Measurements from ENCODE around the gene XPR1. TPM values are rescaled to one million over a fixed set of nuclear protein-coding genes. Genes with fewer than 3 reads are reported as not detected.

The XPR1 gene
- total RNA-seq, result 10 to 100 TPM; 10.6 to 25.3 (median 15.2) TPM
- 1 to 10 TPM; 3.4 to 7.5 TPM for polyA plus RNA-seq

DNA sequence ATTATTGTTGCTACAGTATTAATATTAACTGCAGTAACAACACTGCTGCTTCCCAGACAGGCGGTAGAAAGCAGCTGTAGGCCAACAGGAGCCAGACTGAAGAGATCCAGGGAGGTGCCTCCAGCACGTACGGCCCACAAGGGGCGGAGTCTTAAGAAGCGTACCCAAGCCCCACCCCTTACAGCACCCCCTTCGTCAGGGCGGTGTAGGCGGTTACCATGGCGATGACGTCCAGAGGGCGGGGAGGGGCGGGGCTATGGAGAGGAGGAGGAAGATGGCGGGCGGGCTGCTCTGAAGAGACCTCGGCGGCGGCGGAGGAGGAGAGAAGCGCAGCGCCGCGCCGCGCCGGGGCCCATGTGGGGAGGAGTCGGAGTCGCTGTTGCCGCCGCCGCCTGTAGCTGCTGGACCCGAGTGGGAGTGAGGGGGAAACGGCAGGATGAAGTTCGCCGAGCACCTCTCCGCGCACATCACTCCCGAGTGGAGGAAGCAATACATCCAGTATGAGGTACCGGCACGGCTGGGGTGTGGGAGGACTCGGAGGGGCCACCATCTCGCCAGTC, at the start of gene XPR1:
XPR1 (plus strand) TSS at position 257 of the 560 bp plus-strand sequence; CDS start at position 437, 180 bp downstream.
- peak within 1 kb of the TSS; percentile 84 to 97 (median 91) for H3K4me3 ChIP-seq
- 0% methylated on average over 36 to 41 of the region's 41 CpGs for WGBS, 2 donors

DNA sequence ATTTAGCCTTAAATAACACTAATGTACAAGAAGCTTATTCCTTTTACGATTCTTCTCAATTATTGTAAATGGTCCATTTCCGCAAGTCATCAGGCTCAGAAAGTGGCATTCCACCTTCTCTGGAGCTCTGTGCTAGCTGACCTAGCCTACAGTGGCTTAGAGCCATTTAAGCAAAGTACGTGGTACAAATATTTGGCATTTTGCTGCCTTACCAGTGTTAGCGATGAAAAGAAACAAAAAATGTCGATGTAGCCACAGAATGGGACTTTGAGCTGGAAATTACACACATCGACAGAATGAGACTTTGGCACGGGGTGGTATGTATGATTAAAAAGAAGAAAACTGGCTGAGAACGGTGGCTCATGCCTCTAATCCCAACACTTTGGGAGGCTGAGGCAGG, 47.0 kb upstream of the XPR1 start:
- Histone ChIP-seq H3K9me3 (no peaks in the 10 kb centered on the region), H3K36me3 (no peaks in the 10 kb centered on the region), H3K4me3 (no peak overlapping the region), H3K27ac (peak overlapping the region in 2 of 4 donors; percentile 65 to 74), H3K4me1 (peaks cover 15 to 41% (median 39%) of the 10 kb centered on the region in 3 donors), H3K27me3 (no peaks in the 10 kb centered on the region)
- FAIRE-seq (no peak), ATAC-seq (no peak), DNase-seq (no peak)
- WGBS, 2 donors, result 94% methylated on average over 8 of the region's 8 CpGs
- TF ChIP-seq, protein P1, sequence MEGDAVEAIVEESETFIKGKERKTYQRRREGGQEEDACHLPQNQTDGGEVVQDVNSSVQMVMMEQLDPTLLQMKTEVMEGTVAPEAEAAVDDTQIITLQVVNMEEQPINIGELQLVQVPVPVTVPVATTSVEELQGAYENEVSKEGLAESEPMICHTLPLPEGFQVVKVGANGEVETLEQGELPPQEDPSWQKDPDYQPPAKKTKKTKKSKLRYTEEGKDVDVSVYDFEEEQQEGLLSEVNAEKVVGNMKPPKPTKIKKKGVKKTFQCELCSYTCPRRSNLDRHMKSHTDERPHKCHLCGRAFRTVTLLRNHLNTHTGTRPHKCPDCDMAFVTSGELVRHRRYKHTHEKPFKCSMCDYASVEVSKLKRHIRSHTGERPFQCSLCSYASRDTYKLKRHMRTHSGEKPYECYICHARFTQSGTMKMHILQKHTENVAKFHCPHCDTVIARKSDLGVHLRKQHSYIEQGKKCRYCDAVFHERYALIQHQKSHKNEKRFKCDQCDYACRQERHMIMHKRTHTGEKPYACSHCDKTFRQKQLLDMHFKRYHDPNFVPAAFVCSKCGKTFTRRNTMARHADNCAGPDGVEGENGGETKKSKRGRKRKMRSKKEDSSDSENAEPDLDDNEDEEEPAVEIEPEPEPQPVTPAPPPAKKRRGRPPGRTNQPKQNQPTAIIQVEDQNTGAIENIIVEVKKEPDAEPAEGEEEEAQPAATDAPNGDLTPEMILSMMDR (IDR thresholded peaks at IDR 0.05), result no peak
- intact Hi-C loops (cut with DNase I), result no loop called here

More for the DNA sequence above, at the start of gene XPR1:
- ATAC-seq, result peak; percentile 95 to 98 (median 96)
- peak; percentile 93 for FAIRE-seq
- peaks cover 0 to 41% (median 40%) of the 10 kb centered on the region in 3 donors for H3K4me1 ChIP-seq
- intact Hi-C loops (cut with DNase I), result no loop called here
- DNase-seq, result peak; percentile 96 to 99 (median 99)
- H3K27ac ChIP-seq, result peak within 1 kb of the TSS; percentile 72 to 91 (median 84)
- no peaks in the 10 kb centered on the region for H3K27me3 ChIP-seq
- no peaks in the 10 kb centered on the region for H3K9me3 ChIP-seq
- H3K36me3 ChIP-seq, result no peaks in the 10 kb centered on the region
- TF ChIP-seq, protein P1 (IDR thresholded peaks at IDR 0.05), result peak in 1 of 4 donors; percentile 32

DNA sequence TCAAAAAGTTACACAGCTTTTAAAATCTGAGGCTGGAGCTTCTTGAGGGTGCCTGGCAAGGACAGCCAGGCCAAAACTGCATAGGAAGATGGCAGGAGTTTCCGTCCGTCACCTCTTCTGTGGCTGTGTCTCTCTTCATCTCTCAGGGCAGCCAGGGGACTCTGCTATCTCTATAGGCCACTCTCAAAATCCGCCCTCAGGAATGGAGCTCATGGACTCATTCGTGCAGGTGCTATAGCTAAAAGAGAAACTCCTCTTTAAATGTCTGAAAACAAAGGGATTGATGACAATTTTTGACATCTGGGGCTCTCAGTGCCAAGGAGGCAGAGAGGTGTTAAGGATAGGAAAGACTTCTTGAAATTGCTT, 45.8 kb upstream of the XPR1 start:
- no peak for FAIRE-seq
- WGBS, 2 donors, result 73 to 83% methylated on average over 4 of the region's 4 CpGs

DNA sequence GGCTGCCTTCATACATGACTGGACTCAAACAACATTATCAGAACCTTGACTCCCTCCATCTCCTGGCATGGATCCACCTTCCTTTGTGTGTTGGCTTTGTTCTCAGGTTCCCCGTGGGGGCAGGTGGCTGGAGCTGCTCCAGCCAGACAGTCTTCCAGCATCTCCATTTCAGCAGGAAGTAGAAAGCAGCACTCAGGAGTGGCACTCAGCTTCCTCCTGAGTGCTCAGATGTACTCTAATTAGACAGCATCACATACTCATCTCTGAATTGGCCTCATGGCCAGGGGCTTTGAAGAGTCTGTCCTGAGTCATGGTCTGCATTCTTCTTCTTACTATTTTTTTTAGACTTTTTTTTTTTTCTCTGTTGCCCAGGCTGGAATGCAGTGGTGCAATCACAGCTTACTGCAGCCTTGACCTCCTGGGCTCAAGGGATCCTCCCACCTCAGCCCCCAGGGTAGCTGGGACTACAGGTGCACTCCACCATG, 45.1 kb upstream of the XPR1 start:
- peak overlapping the region; percentile 18 to 74 (median 42) for H3K27ac ChIP-seq
- DNase-seq (peak; percentile 61 to 89 (median 82)), ATAC-seq (peak; percentile 86 to 90 (median 87)), FAIRE-seq (no peak)
- no peaks in the 10 kb centered on the region for H3K27me3 ChIP-seq
- intact Hi-C loops (cut with DNase I), result no loop called here
- TF ChIP-seq, protein P1 (IDR thresholded peaks at IDR 0.05), result no peak
- H3K4me3 ChIP-seq, result no peak overlapping the region
- 3 to 11% methylated on average over 1 of the region's 1 CpG for WGBS, 2 donors
- H3K9me3 ChIP-seq, result no peaks in the 10 kb centered on the region
- no peaks in the 10 kb centered on the region for H3K36me3 ChIP-seq
- peaks cover 15 to 29% (median 27%) of the 10 kb centered on the region in 3 donors for H3K4me1 ChIP-seq

More for the DNA sequence above, 45.8 kb upstream of the XPR1 start:
- DNase-seq (no peak), ATAC-seq (peak in 3 of 4 donors; percentile 2 to 5 (median 3))
- Histone ChIP-seq H3K27me3 (no peaks in the 10 kb centered on the region), H3K27ac (peak overlapping the region; percentile 18 to 74 (median 42)), H3K4me3 (no peak overlapping the region), H3K36me3 (no peaks in the 10 kb centered on the region), H3K9me3 (no peaks in the 10 kb centered on the region), H3K4me1 (peaks cover 15 to 31% (median 29%) of the 10 kb centered on the region in 3 donors)
- TF ChIP-seq, protein P1 (IDR thresholded peaks at IDR 0.05), result no peak
- intact Hi-C loops (cut with DNase I), result no loop called here

DNA sequence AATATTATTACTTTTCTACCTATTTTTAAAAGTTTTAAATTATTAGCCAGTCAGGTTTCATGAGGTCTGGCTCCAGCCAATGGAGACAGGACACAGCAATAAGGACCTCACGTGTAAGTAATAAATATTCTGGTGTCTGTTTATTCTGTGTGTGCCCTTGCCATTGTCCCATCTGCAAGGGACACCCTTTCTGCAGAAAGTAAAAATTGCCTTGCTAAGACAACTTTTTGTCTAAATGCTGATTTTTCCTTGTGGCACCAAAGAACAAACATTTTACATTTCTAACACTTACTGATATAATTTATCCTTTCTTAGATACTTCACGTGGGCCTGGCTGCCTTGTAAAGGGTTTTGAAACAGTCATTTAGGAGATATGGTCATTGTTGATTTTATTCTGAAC, 43.7 kb upstream of the XPR1 start:
- FAIRE-seq, result no peak
- WGBS, 2 donors, result 38 to 50% methylated on average over 2 of the region's 2 CpGs
- Histone ChIP-seq H3K4me1 (peaks cover 15 to 29% (median 25%) of the 10 kb centered on the region in 3 donors), H3K36me3 (no peaks in the 10 kb centered on the region), H3K4me3 (no peak overlapping the region), H3K27me3 (no peaks in the 10 kb centered on the region), H3K9me3 (no peaks in the 10 kb centered on the region), H3K27ac (peak overlapping the region in 1 of 4 donors; percentile 74)
- intact Hi-C loops (cut with DNase I), result no loop called here
- TF ChIP-seq, protein P1 (IDR thresholded peaks at IDR 0.05), result no peak
- ATAC-seq, result no peak
- DNase-seq, result no peak

Measured in pancreas (tissue), 10 donors.